ENCODE measurements around the gene LIN28B.
"Not testable (repeated sequence)": the region's sequence is repeated elsewhere in the genome, so short reads cannot be mapped to it uniquely, and the experiment has no call there.

Gene LIN28B

GRCh38 chr6:105045526-105045925, 88.6 kb downstream of the LIN28B start:
- DNase-seq (ENCODE audit: low read depth, low spot score), result no peak
- H3K4me3 ChIP-seq (ENCODE audit: low read length), result no peak overlapping the region

- DNase-seq (ENCODE audit: low read depth, low spot score), result no peak
- H3K4me3 ChIP-seq (ENCODE audit: low read length), result no peak overlapping the region
Measured at GRCh38 chr6:105051941-105052471, 95.1 kb downstream of the LIN28B start.

- DNase-seq (ENCODE audit: low read depth, low spot score), result no peak
- H3K4me3 ChIP-seq (ENCODE audit: low read length), result no peak overlapping the region
Measured at GRCh38 chr6:105056646-105057045, 99.7 kb downstream of the LIN28B start.

GRCh38 chr6:105057160-105057559, 100.3 kb downstream of the LIN28B start:
- no peak overlapping the region for H3K4me3 ChIP-seq (ENCODE audit: low read length)
- no peak for DNase-seq (ENCODE audit: low read depth, low spot score)

- H3K4me3 ChIP-seq (ENCODE audit: low read length), result no peak overlapping the region
- DNase-seq (ENCODE audit: low read depth, low spot score), result no peak
Measured at GRCh38 chr6:105058316-105058715, 101.4 kb downstream of the LIN28B start.

- no peak overlapping the region for H3K4me3 ChIP-seq (ENCODE audit: low read length)
- DNase-seq (ENCODE audit: low read depth, low spot score), result no peak
Measured at GRCh38 chr6:105058846-105059245, 101.9 kb downstream of the LIN28B start.

GRCh38 chr6:105066233-105066632, 109.3 kb downstream of the LIN28B start:
- no peak overlapping the region for H3K4me3 ChIP-seq (ENCODE audit: low read length)
- DNase-seq (ENCODE audit: low read depth, low spot score), result no peak

GRCh38 chr6:105066836-105067235, 109.9 kb downstream of the LIN28B start:
- no peak overlapping the region for H3K4me3 ChIP-seq (ENCODE audit: low read length)
- no peak for DNase-seq (ENCODE audit: low read depth, low spot score)

- H3K4me3 ChIP-seq (ENCODE audit: low read length), result no peak overlapping the region
- DNase-seq (ENCODE audit: low read depth, low spot score), result no peak
Measured at GRCh38 chr6:105067329-105067728, 110.4 kb downstream of the LIN28B start.

- DNase-seq (ENCODE audit: low read depth, low spot score), result no peak
- H3K4me3 ChIP-seq (ENCODE audit: low read length), result no peak overlapping the region
Measured at GRCh38 chr6:105068407-105068806, 111.5 kb downstream of the LIN28B start.

- DNase-seq (ENCODE audit: low read depth, low spot score), result no peak
- no peak overlapping the region for H3K4me3 ChIP-seq (ENCODE audit: low read length)
Measured at GRCh38 chr6:105069821-105070445, 113.0 kb downstream of the LIN28B start.

- no peak for DNase-seq (ENCODE audit: low read depth, low spot score)
- H3K4me3 ChIP-seq (ENCODE audit: low read length), result no peak overlapping the region
Measured at GRCh38 chr6:105072798-105073199, 115.9 kb downstream of the LIN28B start.

- no peak for DNase-seq (ENCODE audit: low read depth, low spot score)
Measured at GRCh38 chr6:105075210-105075609, 118.3 kb downstream of the LIN28B start.

GRCh38 chr6:105076418-105076817, 119.5 kb downstream of the LIN28B start:
- DNase-seq (ENCODE audit: low read depth, low spot score); H3K4me3 ChIP-seq (ENCODE audit: low read length): not testable (repeated sequence)

More at GRCh38 chr6:105075210-105075609, 118.3 kb downstream of the LIN28B start:
- H3K4me3 ChIP-seq (ENCODE audit: low read length), result no peak overlapping the region

GRCh38 chr6:105077596-105078385, 120.9 kb downstream of the LIN28B start:
- peak; percentile 11 for DNase-seq (ENCODE audit: low read depth, low spot score)
- H3K4me3 ChIP-seq (ENCODE audit: low read length), result no peak overlapping the region

GRCh38 chr6:105078386-105078708, 121.4 kb downstream of the LIN28B start:
- DNase-seq (ENCODE audit: low read depth, low spot score), result no peak

GRCh38 chr6:105080279-105080678, 123.4 kb downstream of the LIN28B start:
- DNase-seq (ENCODE audit: low read depth, low spot score), result no peak
- H3K4me3 ChIP-seq (ENCODE audit: low read length), result no peak overlapping the region

More at GRCh38 chr6:105078386-105078708, 121.4 kb downstream of the LIN28B start:
- H3K4me3 ChIP-seq (ENCODE audit: low read length), result no peak overlapping the region

GRCh38 chr6:105081662-105082061, 124.8 kb downstream of the LIN28B start:
- not testable (repeated sequence) for DNase-seq (ENCODE audit: low read depth, low spot score); H3K4me3 ChIP-seq (ENCODE audit: low read length)

- DNase-seq (ENCODE audit: low read depth, low spot score), result peak; percentile 52
- no peak overlapping the region for H3K4me3 ChIP-seq (ENCODE audit: low read length)
Measured at GRCh38 chr6:105087571-105088211, 130.8 kb downstream of the LIN28B start.

Data from Jurkat, Clone E6-1 (cell line).